Measurements from ENCODE around the gene MAN2A1.

MAN2A1 gene

DNA sequence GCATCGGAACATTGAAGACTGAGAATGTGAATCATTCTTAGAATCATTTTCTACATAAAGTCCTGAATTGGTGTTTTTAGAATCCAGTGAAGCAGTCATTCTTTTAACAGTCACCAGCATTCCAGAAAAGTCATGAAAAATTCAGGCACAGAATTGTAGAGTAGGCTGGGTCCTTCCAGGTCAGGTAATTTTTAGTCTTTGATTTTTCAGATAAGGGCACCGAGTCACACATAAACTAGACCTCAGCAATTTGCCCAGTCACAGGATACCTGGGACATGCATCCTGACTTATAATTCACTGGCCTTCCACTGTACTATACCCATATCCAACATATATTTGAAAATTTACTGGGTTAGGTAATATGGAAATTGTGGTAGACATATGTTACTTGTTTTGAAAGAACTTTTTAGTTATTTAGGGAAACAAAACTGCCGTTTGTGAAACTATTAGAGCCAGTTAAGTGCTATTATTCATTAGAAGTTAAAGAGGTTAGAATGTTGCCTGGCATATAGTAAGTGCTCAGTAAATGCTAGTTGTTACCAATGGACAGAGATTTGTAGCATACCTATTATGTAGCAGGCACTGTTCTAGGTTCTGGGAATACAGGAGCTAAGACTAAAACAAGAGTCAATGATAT is 10.9 kb downstream of the MAN2A1 start:
- Histone ChIP-seq H3K36me3 (ENCODE audit: control insufficient read depth in 2 of 2, insufficient read depth in 1 of 2, low read length in 2 of 2) (no peaks in the 10 kb centered on the region), H3K27ac (ENCODE audit: extremely low read depth, low read depth, low read length) (no peak overlapping the region), H3K4me1 (ENCODE audit: control insufficient read depth, insufficient read depth, low read length) (peaks cover 9% of the 10 kb centered on the region), H3K4me3 (ENCODE audit: low read depth, low read length) (no peak overlapping the region), H3K9me3 (ENCODE audit: control insufficient read depth, insufficient read depth, low read depth, low read length) (no peaks in the 10 kb centered on the region)
- POLR2A ChIA-PET: no interaction called here
- CTCF ChIA-PET: no interaction called here
- TF ChIP-seq ZNF664 (tag by site-specific recombination; IDR thresholded peaks at IDR 0.05) (peak; percentile 54), ZEB2 (tag by site-specific recombination; IDR thresholded peaks at IDR 0.05) (no peak)

DNA sequence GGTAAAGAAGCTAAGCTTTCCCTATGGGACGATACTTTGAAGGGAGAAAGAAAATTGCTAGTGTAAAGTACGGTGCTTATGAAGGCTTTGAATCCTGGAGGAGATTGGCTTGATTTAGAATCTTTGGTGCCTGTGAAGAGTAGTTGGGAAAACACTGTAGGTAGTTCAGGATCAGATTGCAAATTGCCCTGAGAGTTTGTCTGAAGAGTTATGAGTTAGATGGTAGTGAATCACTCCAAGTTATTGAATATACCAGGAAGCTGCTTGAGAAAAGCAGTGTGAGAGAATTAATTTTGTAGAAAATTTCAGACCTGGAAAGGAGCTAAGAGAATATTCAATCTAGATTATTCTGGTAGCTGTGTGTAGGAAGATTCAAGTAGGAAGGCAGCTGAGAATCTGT is 11.5 kb downstream of the MAN2A1 start:
- ChIA-PET POLR2A (no interaction called here), CTCF (interaction anchor here (0.9 kb wide), 1 partner anchor 9 kb away, joined by 4 read pairs; no protein-coding TSS in a partner anchor)
- TF ChIP-seq, protein P1, sequence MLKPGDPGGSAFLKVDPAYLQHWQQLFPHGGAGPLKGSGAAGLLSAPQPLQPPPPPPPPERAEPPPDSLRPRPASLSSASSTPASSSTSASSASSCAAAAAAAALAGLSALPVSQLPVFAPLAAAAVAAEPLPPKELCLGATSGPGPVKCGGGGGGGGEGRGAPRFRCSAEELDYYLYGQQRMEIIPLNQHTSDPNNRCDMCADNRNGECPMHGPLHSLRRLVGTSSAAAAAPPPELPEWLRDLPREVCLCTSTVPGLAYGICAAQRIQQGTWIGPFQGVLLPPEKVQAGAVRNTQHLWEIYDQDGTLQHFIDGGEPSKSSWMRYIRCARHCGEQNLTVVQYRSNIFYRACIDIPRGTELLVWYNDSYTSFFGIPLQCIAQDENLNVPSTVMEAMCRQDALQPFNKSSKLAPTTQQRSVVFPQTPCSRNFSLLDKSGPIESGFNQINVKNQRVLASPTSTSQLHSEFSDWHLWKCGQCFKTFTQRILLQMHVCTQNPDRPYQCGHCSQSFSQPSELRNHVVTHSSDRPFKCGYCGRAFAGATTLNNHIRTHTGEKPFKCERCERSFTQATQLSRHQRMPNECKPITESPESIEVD (tag by site-specific recombination; IDR thresholded peaks at IDR 0.05): 0 out of 2 replicates have a peak, but pooled peaks have one; percentile 26
- no peak for TF ChIP-seq ZNF621 (tag by site-specific recombination; IDR thresholded peaks at IDR 0.05)
- no peak overlapping the region for H3K27ac ChIP-seq (ENCODE audit: extremely low read depth, low read depth, low read length)
- no peak overlapping the region for H3K4me3 ChIP-seq (ENCODE audit: low read depth, low read length)
- peaks cover 9% of the 10 kb centered on the region; the same call in 1 of the 2 replicates for H3K4me1 ChIP-seq (ENCODE audit: control insufficient read depth, insufficient read depth, low read length)
- H3K36me3 ChIP-seq (ENCODE audit: control insufficient read depth in 2 of 2, insufficient read depth in 1 of 2, low read length in 2 of 2): no peaks in the 10 kb centered on the region
- no peaks in the 10 kb centered on the region for H3K9me3 ChIP-seq (ENCODE audit: control insufficient read depth, insufficient read depth, low read depth, low read length)

DNA sequence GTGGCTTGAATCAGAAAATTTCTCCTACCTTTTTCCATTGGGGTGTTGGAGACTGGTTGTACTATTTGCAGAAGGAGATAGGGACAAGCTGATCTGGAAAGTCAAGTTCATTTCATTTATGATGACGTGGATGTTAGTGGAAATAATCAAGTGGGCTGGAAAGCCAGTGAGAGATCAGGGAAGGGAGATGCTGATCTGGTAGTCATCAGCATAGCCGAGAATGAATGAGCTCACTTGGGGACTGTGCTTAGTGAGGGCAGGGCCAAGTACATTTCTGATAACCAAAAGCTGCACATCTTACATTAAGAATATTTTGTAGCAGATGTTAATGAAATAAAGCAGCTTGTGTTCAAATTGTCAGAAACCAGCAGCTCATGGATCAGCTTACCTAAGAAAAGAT is 12.1 kb downstream of the MAN2A1 start:
- POLR2A ChIA-PET: no interaction called here
- TF ChIP-seq ZNF555 (tag by site-specific recombination; conservative IDR thresholded peaks at IDR 0.05): no peak
- TF ChIP-seq, protein P2, sequence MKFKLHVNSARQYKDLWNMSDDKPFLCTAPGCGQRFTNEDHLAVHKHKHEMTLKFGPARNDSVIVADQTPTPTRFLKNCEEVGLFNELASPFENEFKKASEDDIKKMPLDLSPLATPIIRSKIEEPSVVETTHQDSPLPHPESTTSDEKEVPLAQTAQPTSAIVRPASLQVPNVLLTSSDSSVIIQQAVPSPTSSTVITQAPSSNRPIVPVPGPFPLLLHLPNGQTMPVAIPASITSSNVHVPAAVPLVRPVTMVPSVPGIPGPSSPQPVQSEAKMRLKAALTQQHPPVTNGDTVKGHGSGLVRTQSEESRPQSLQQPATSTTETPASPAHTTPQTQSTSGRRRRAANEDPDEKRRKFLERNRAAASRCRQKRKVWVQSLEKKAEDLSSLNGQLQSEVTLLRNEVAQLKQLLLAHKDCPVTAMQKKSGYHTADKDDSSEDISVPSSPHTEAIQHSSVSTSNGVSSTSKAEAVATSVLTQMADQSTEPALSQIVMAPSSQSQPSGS (tag by site-specific recombination; IDR thresholded peaks at IDR 0.05; ENCODE audit: low read depth): peak; percentile 35; the same call in 1 of the 2 replicates

DNA sequence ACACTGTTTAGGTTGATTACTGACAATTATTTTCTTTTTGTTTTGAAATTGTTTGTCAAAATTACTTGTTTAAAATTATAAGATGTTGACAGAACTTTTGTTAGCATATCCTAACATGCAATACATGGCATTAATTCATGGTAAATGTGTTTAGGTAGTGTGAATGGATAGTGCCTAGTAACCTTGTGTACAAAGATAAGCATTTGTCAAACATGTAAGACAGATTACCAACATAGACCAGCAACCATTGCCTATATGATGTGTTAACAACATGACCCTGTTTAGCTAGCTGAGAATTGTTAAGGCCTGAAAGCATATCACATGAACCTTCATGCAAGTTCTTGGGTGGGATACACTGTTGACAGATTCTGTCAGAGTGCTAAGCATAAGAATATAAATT is 13.4 kb downstream of the MAN2A1 start:
- CTCF ChIA-PET: no interaction called here
- H3K36me3 ChIP-seq (ENCODE audit: control insufficient read depth in 2 of 2, insufficient read depth in 1 of 2, low read length in 2 of 2): no peaks in the 10 kb centered on the region
- no peak overlapping the region for H3K4me3 ChIP-seq (ENCODE audit: low read depth, low read length)
- POLR2A ChIA-PET: no interaction called here
- no peak overlapping the region for H3K27ac ChIP-seq (ENCODE audit: extremely low read depth, low read depth, low read length)
- 0 out of 2 replicates have a peak, but pooled peaks cover 5% of the 10 kb centered on the region for H3K4me1 ChIP-seq (ENCODE audit: control insufficient read depth, insufficient read depth, low read length)
- no peaks in the 10 kb centered on the region for H3K9me3 ChIP-seq (ENCODE audit: control insufficient read depth, insufficient read depth, low read depth, low read length)
- TF ChIP-seq, protein P3, sequence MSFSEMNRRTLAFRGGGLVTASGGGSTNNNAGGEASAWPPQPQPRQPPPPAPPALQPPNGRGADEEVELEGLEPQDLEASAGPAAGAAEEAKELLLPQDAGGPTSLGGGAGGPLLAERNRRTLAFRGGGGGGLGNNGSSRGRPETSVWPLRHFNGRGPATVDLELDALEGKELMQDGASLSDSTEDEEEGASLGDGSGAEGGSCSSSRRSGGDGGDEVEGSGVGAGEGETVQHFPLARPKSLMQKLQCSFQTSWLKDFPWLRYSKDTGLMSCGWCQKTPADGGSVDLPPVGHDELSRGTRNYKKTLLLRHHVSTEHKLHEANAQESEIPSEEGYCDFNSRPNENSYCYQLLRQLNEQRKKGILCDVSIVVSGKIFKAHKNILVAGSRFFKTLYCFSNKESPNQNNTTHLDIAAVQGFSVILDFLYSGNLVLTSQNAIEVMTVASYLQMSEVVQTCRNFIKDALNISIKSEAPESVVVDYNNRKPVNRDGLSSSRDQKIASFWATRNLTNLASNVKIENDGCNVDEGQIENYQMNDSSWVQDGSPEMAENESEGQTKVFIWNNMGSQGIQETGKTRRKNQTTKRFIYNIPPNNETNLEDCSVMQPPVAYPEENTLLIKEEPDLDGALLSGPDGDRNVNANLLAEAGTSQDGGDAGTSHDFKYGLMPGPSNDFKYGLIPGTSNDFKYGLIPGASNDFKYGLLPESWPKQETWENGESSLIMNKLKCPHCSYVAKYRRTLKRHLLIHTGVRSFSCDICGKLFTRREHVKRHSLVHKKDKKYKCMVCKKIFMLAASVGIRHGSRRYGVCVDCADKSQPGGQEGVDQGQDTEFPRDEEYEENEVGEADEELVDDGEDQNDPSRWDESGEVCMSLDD (tag by site-specific recombination; IDR thresholded peaks at IDR 0.05): no peak
- TF ChIP-seq ZNF16 (tag by site-specific recombination; IDR thresholded peaks at IDR 0.05; ENCODE audit: low read depth): no peak
- no peak for TF ChIP-seq ZNF350 (tag by site-specific recombination; IDR thresholded peaks at IDR 0.05)
- TF ChIP-seq, protein P1 (tag by site-specific recombination; IDR thresholded peaks at IDR 0.05): no peak
- no peak for TF ChIP-seq ZBTB48 (tag by site-specific recombination; IDR thresholded peaks at IDR 0.05)
- TF ChIP-seq REPIN1 (tag by site-specific recombination; IDR thresholded peaks at IDR 0.05; ENCODE audit: low read depth): no peak
- TF ChIP-seq, protein P4, sequence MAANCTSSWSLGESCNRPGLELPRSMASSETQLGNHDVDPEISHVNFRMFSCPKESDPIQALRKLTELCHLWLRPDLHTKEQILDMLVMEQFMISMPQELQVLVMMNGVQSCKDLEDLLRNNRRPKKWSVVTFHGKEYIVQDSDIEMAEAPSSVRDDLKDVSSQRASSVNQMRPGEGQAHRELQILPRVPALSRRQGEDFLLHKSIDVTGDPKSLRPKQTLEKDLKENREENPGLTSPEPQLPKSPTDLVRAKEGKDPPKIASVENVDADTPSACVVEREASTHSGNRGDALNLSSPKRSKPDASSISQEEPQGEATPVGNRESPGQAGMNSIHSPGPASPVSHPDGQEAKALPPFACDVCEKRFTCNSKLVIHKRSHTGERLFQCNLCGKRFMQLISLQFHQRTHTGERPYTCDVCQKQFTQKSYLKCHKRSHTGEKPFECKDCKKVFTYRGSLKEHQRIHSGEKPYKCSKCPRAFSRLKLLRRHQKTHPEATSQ (tag by site-specific recombination; IDR thresholded peaks at IDR 0.05): no peak
- TF ChIP-seq ZNF274 (IDR thresholded peaks at IDR 0.05; ENCODE audit: low read length): no peak
- no peak for TF ChIP-seq ZNF274 (tag by site-specific recombination; IDR thresholded peaks at IDR 0.05; ENCODE audit: borderline replicate concordance)
- TF ChIP-seq ZNF830 (tag by site-specific recombination; IDR thresholded peaks at IDR 0.05; ENCODE audit: low read depth): no peak
- TF ChIP-seq HOXD13 (CRISPR knock-in tag; IDR thresholded peaks at IDR 0.05; ENCODE audit: borderline replicate concordance): no peak
- no peak for TF ChIP-seq ZNF184 (tag by site-specific recombination; IDR thresholded peaks at IDR 0.05)

More for the DNA sequence above, 12.1 kb downstream of the MAN2A1 start:
- Histone ChIP-seq H3K4me3 (ENCODE audit: low read depth, low read length) (no peak overlapping the region), H3K36me3 (ENCODE audit: control insufficient read depth in 2 of 2, insufficient read depth in 1 of 2, low read length in 2 of 2) (no peaks in the 10 kb centered on the region), H3K27ac (ENCODE audit: extremely low read depth, low read depth, low read length) (no peak overlapping the region), H3K9me3 (ENCODE audit: control insufficient read depth, insufficient read depth, low read depth, low read length) (no peaks in the 10 kb centered on the region), H3K4me1 (ENCODE audit: control insufficient read depth, insufficient read depth, low read length) (peaks cover 9% of the 10 kb centered on the region; the same call in 1 of the 2 replicates)
- CTCF ChIA-PET: interaction anchor here (0.9 kb wide), 1 partner anchor 10 kb away, joined by 4 read pairs; no protein-coding TSS in a partner anchor
